ENCODE measurements around the gene HGFAC.

The HGFAC gene

GRCh38 chr4:3464349-3464905, 22.7 kb downstream of the HGFAC start:
- no peak for DNase-seq

GRCh38 chr4:3464911-3465697, 23.3 kb downstream of the HGFAC start:
- DNase-seq: no peak

GRCh38 chr4:3465698-3466671, 24.2 kb downstream of the HGFAC start:
- no peak for DNase-seq

- DNase-seq: no peak
These were observed 25.2 kb downstream of the HGFAC start for GRCh38 chr4:3466691-3467600.

- no peak for DNase-seq
These were observed 25.8 kb downstream of the HGFAC start for GRCh38 chr4:3467601-3468031.

GRCh38 chr4:3468154-3468553, 26.4 kb downstream of the HGFAC start:
- DNase-seq: no peak

GRCh38 chr4:3468804-3469203, 27.0 kb downstream of the HGFAC start:
- DNase-seq: no peak

- no peak for DNase-seq
These were observed 27.8 kb downstream of the HGFAC start for GRCh38 chr4:3469386-3470243.

GRCh38 chr4:3470244-3471097, 28.7 kb downstream of the HGFAC start:
- DNase-seq: no peak

- DNase-seq: no peak
These were observed 29.5 kb downstream of the HGFAC start for GRCh38 chr4:3471098-3471760.

GRCh38 chr4:3471886-3472285, 30.1 kb downstream of the HGFAC start:
- DNase-seq: no peak

- no peak for DNase-seq
These were observed 30.8 kb downstream of the HGFAC start for GRCh38 chr4:3472411-3473141.

- DNase-seq: no peak
These were observed 31.6 kb downstream of the HGFAC start for GRCh38 chr4:3473181-3473950.

- no peak for DNase-seq
These were observed 32.4 kb downstream of the HGFAC start for GRCh38 chr4:3473996-3474765.

- no peak for DNase-seq
These were observed 33.4 kb downstream of the HGFAC start for GRCh38 chr4:3475041-3475712.

GRCh38 chr4:3475713-3476260, 34.0 kb downstream of the HGFAC start:
- no peak for DNase-seq

Measured in CD4-positive, alpha-beta T cell treated with Interleukin-6 for 4 hours (primary cell).